D721Med (cell line): ENCODE data around the gene FAM237B.
A peak's percentile ranks its signal among the peaks of the same experiment; 100 is the strongest.

Experiments
- DNase-seq: peaks from one replicate; pipeline ENCODE4 v3.0.0; 2011; ENCODE audit warnings: low spot score; ENCODE audit not compliant: insufficient read length
- FAIRE-seq: peaks from 2 replicates; lab custom pipeline; 2011; peaks lifted over from hg19 to GRCh38; lab: Jason Lieb, UNC
- CTCF ChIP-seq: IDR thresholded peaks from 2 replicates; pipeline ENCODE4 v1.5.1; 2012; ENCODE audit warnings: mild to moderate bottlenecking, control low read depth; ENCODE audit not compliant: insufficient read depth; ENCODE audit errors: missing control alignments

Gene FAM237B

DNA sequence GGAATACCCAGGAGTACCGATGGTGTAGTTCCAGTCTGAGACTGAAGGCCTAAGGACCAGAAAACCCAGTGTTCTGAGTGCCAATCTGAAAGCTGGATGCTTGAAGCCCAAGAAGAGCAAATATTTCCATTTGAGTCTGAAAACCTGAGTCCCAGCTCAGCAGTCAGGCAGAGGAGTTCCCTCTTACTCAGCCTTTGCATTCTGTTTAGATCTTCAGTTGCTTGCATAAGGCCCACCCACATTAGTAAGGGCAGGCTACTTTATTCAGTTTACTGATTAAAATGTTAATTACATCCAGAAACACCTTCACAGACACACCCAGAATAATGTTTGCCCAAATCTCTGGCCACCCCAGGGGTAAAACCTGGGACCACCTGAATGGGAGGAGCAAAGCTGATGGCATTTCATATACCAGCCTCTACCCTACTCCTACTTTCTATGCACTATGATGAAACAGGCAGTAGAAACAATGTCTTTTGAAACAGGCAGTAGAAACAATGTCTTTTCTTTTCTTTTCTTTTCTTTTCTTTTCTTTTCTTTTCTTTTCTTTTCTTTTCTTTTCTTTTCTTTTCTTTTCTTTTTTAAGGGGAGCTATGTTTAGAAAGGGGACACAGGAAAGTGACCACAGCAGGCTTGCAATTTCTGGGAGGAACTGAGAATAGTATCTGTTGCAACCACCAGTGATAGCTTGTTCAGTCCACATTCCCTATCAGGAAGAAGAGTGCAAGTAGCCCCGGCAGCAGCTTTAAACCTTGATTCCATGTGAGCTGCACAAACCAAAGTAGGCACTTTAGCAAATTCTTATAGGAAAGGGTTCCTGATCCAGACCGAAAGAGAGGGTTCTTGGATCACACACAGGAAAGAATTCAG is 30.6 kb downstream of the FAM237B start:
- TF ChIP-seq CTCF: no peak
- DNase-seq (no peak), FAIRE-seq (no peak)

- TF ChIP-seq CTCF: no peak
- DNase-seq (no peak), FAIRE-seq (peak; percentile 80)
These were observed 33.0 kb downstream of the FAM237B start for GRCh38 chr7:90288154-90288553.

DNA sequence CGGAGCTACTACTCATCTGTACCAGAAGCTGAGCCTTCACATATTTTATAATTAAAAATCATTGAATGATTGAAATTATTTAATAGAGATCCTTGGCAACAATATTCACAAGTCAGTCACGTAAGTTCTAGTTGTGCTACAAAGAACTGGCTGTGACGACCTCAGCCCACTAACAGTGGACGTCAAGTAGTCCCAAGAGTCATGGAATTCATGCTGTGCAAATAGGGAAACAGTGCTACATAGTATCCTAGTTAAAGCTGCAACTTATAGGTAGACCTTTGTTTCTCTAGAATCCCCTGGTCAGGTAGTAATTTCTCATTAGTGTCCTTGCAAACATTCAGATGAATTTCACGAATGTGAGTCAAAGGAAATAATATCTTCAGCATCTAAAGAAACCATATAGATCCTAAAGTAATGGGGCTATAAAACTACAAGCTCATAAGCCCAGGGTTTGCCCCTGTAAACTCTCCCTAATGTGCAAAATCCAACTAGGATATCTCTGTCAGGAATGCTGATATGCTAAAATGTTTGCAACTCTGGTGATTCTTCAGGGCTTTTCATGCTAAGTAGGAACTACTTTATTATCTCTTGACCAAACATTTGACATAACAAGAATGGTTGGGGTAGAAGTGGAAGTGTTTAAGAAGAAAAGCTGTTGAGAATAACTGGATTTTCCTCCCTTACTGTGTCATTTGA is 44.9 kb downstream of the FAM237B start:
- no peak for FAIRE-seq
- no peak for TF ChIP-seq CTCF
- no peak for DNase-seq

- FAIRE-seq (no peak), DNase-seq (no peak)
- TF ChIP-seq CTCF: no peak
These were observed 46.9 kb downstream of the FAM237B start for GRCh38 chr7:90274161-90274560.

DNA sequence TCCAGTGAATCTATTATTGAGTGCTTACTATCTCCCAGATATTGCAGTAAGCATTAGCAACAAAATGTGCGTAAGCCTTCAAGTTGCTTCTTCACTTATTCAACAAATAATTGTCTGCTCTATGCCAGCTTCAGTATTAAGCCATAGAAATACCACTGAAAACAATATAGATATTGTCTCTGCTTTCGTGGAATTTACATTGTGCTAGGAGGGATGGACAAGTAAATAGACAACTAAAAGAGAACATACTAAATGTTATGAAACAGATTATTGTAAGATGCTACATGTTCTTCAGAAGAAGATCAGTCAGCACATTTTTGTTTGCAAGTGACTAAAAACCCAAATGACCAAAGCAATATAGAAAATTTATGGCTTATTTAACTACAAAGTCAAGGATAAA is 48.9 kb downstream of the FAM237B start:
- no peak for DNase-seq
- TF ChIP-seq CTCF: no peak
- FAIRE-seq: no peak

- TF ChIP-seq CTCF: no peak
- DNase-seq: no peak
- no peak for FAIRE-seq
These were observed 49.4 kb downstream of the FAM237B start for GRCh38 chr7:90271753-90272152.
